CD4-positive, alpha-beta T cell (primary cell): ENCODE results near the gene H2AZ2. TPM values are rescaled to one million over a fixed set of nuclear protein-coding genes. Genes with fewer than 3 reads are reported as not detected.
A peak's percentile ranks its signal among the peaks of the same experiment; 100 is the strongest.

Experiments
- ATAC-seq: fragments of 200-7000 bp; cut with Tn5 transposase; one replicate; pipeline ENCODE4 v1.10.0; 2022; ENCODE audit warnings: mild to moderate bottlenecking; ENCODE audit not compliant: poor library complexity
- CTCF ChIA-PET: fragments of 350-600 bp; sonication (Branson Sonifier 250); formaldehyde crosslinking; loops from one replicate; lab custom pipeline; 2021; ENCODE audit warnings: antibody characterized with exemption, inconsistent platforms; lab: Charles Lee
- POLR2A ChIA-PET: fragments of 350-600 bp; sonication (Branson Sonifier 250); formaldehyde crosslinking; loops from one replicate; lab custom pipeline; 2021; ENCODE audit warnings: antibody characterized with exemption, inconsistent platforms; lab: Charles Lee
- DNase-seq, 14 experiments: peaks; one replicate each; pipeline ENCODE4 v3.0.0-alpha.2; 2013 to 2020; ENCODE audit warnings: mixed read lengths in 2 of 14
- H3K27ac ChIP-seq, 2 donors: one replicate each; pipeline versions ENCODE4 v1.5.1 to v1.7.0; 2013; ENCODE audit warnings: low read length in 2 of 2, low read depth in 1 of 2, mild to moderate bottlenecking in 1 of 2
- H3K27me3 ChIP-seq, 2 experiments: 1 replicate in 1 of 2; 2 replicates in 1 of 2; pipeline versions ENCODE4 v1.6.1 to v1.7.0; 2013; ENCODE audit warnings: low read length in 2 of 2, control low read depth in 1 of 2, mild to moderate bottlenecking in 1 of 2, moderate library complexity in 1 of 2; ENCODE audit not compliant: insufficient read depth in 2 of 2, control insufficient read depth in 1 of 2
- H3K36me3 ChIP-seq: one replicate; pipeline ENCODE4 v1.6.1; 2013; ENCODE audit warnings: low read length, control low read depth; ENCODE audit not compliant: insufficient read depth
- H3K4me1 ChIP-seq: one replicate; pipeline ENCODE4 v1.6.1; 2013; ENCODE audit warnings: low read length, control low read depth; ENCODE audit not compliant: insufficient read depth
- H3K4me3 ChIP-seq: one replicate; pipeline ENCODE4 v1.5.1; 2013; ENCODE audit warnings: mild to moderate bottlenecking, low read length, moderate library complexity
- H3K9me3 ChIP-seq, 2 experiments: 1 replicate in 1 of 2; 2 replicates in 1 of 2; pipeline versions ENCODE4 v1.6.1 to v1.7.0; 2013; ENCODE audit warnings: low read length in 2 of 2, mild to moderate bottlenecking in 2 of 2, control low read depth in 1 of 2, moderate library complexity in 1 of 2; ENCODE audit not compliant: control insufficient read depth in 1 of 2, insufficient read depth in 1 of 2
- H3K27ac Mint-ChIP-seq: one replicate; pipeline ENCODE4 v1.8.0; 2020; ENCODE audit warnings: mixed read lengths
- H3K27me3 Mint-ChIP-seq: one replicate; pipeline ENCODE4 v1.8.0; 2021; ENCODE audit warnings: mixed read lengths
- H3K36me3 Mint-ChIP-seq: one replicate; pipeline ENCODE4 v1.8.0; 2021; ENCODE audit warnings: low read depth, mixed read lengths
- H3K4me1 Mint-ChIP-seq: one replicate; pipeline ENCODE4 v1.8.0; 2021; ENCODE audit warnings: low read depth, mixed read lengths
- H3K4me3 Mint-ChIP-seq: one replicate; pipeline ENCODE4 v1.8.0; 2020; ENCODE audit warnings: mild to moderate bottlenecking, mixed read lengths
- H3K9me3 Mint-ChIP-seq: one replicate; pipeline ENCODE4 v1.8.0; 2020; ENCODE audit warnings: mixed read lengths
- CTCF ChIP-seq: fragments of 200-600 bp; IDR thresholded peaks from one replicate; pipeline ENCODE4 v1.8.0; 2022; ENCODE audit warnings: antibody characterized with exemption, mild to moderate bottlenecking
- intact Hi-C, 2 experiments: fragments of 100-400 bp; cut with DNase I in 1 of 2; cut with micrococcal nuclease in 1 of 2; formaldehyde crosslinking; loops; one replicate each; pipeline versions ENCODE4 v1.15.1 to v1.9.0; 2023 to 2025; cut with DNase I, micrococcal nuclease
- total RNA-seq, 174 experiments: library from RNA in 2 of 174; stranded (reverse) in 2 of 174; gene quantifications; one replicate each; pipeline ENCODE4 v1.2.3 and lab custom pipeline; 2021 to 2026

The H2AZ2 gene
- total RNA-seq, 2 experiments from 2014 or later: 145 to 156 TPM

GRCh38 chr7:44796034-44796503 lies 51.8 kb downstream of the H2AZ2 start:
- Histone ChIP-seq H3K27ac (peak overlapping the region; percentile 92 to 97), H3K27me3 (no peaks in the 10 kb centered on the region), H3K4me3 (peak overlapping the region; percentile 65), H3K36me3 (peaks cover 33% of the 10 kb centered on the region), H3K9me3 (no peaks in the 10 kb centered on the region), H3K4me1 (peaks cover 29% of the 10 kb centered on the region)
- peak overlapping the region; percentile 99 for H3K4me3 Mint-ChIP-seq
- H3K27me3 Mint-ChIP-seq: no peaks in the 10 kb centered on the region
- H3K27ac Mint-ChIP-seq: peak overlapping the region; percentile 93
- POLR2A ChIA-PET: interaction anchor here (1.3 to 5.9 kb wide), 5 partner anchors 47 to 222 kb away, joined by 4 to 58 read pairs (median 13); partner anchors contain the start of genes DDX56, H2AZ2, TMED4 and ZMIZ2
- intact Hi-C loops: loop anchor here (1.0 to 10.0 kb wide), 10 partner anchors 48 to 751 kb away; partner anchors contain the start of genes OGDH (in 2 of the 2), PURB (in 2 of the 2), ZMIZ2 (in 2 of the 2) and DBNL (in 1 of the 2)
- no peak for TF ChIP-seq CTCF
- no peaks in the 10 kb centered on the region for H3K9me3 Mint-ChIP-seq
- DNase-seq (peak in 1 of 14 experiments; percentile 27), ATAC-seq (peak; percentile 20)
- CTCF ChIA-PET: no interaction called here
- H3K36me3 Mint-ChIP-seq: peaks cover 51% of the 10 kb centered on the region
- peaks cover 38% of the 10 kb centered on the region for H3K4me1 Mint-ChIP-seq

DNA sequence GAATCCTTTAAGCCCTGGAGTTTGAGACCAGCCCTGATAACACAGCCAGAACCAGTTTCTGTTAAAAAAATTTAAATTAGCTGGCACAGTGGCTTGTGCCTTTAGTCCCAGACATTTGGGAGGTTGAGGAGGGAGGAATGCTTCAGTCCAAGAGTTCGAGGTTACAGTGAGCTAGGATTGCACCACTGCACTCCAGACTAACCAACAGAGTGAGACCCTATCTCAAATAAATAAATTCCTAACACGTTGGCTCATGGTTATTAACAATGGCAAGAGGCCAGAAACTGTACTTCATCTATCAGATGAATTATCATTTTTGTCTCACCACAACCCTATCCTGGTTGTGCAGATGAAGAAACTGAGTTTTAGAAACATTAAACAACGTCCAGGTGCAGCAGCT lies 53.6 kb downstream of the H2AZ2 start:
- CTCF ChIA-PET: no interaction called here
- Histone ChIP-seq H3K27me3 (no peaks in the 10 kb centered on the region), H3K9me3 (no peaks in the 10 kb centered on the region), H3K4me3 (no peak overlapping the region), H3K36me3 (peaks cover 15% of the 10 kb centered on the region), H3K27ac (no peak overlapping the region), H3K4me1 (peaks cover 25% of the 10 kb centered on the region)
- Mint-ChIP-seq H3K4me3 (peak overlapping the region; percentile 34), H3K27ac (peak overlapping the region; percentile 49), H3K36me3 (peaks cover 34% of the 10 kb centered on the region), H3K9me3 (no peaks in the 10 kb centered on the region), H3K27me3 (no peaks in the 10 kb centered on the region), H3K4me1 (peaks cover 25% of the 10 kb centered on the region)
- no peak for ATAC-seq
- DNase-seq: no peak
- TF ChIP-seq CTCF: no peak
- intact Hi-C loops: loop anchor here in 1 of 2 experiments (10.0 kb wide), 1 partner anchor 750 kb away; the partner anchor contains the start of gene DBNL
- POLR2A ChIA-PET: no interaction called here

GRCh38 chr7:44793919-44794318 lies 54.0 kb downstream of the H2AZ2 start:
- Mint-ChIP-seq H3K27ac (peak overlapping the region; percentile 49), H3K4me3 (peak overlapping the region; percentile 34), H3K36me3 (peaks cover 30% of the 10 kb centered on the region), H3K4me1 (peaks cover 23% of the 10 kb centered on the region), H3K9me3 (no peaks in the 10 kb centered on the region), H3K27me3 (no peaks in the 10 kb centered on the region)
- ATAC-seq (no peak), DNase-seq (no peak)
- intact Hi-C loops: loop anchor here in 1 of 2 experiments (10.0 kb wide), 1 partner anchor 749 kb away; the partner anchor contains the start of gene DBNL
- CTCF ChIA-PET: no interaction called here
- peaks cover 11% of the 10 kb centered on the region for H3K36me3 ChIP-seq
- H3K4me3 ChIP-seq: no peak overlapping the region
- H3K27ac ChIP-seq: no peak overlapping the region
- no peaks in the 10 kb centered on the region for H3K9me3 ChIP-seq
- no peaks in the 10 kb centered on the region for H3K27me3 ChIP-seq
- peaks cover 23% of the 10 kb centered on the region for H3K4me1 ChIP-seq
- POLR2A ChIA-PET: no interaction called here
- TF ChIP-seq CTCF: no peak
